Measurements from ENCODE around the gene NTN3. TPM values are rescaled to one million over a fixed set of nuclear protein-coding genes. Genes with fewer than 3 reads are reported as not detected.

The NTN3 gene
- total and polyA plus RNA-seq, 5 donors from 2014 or later = not detected

- Mint-ChIP-seq H3K27me3 (peaks cover 43% of the 10 kb centered on the region), H3K4me3 (peak overlapping the region in 3 of 4 donors; percentile 39 to 61 (median 57)), H3K27ac (peak overlapping the region in 1 of 3 donors; percentile 26), H3K4me1 (peaks cover 0 to 18% (median 2%) of the 10 kb centered on the region in 4 donors), H3K36me3 (no peaks in the 10 kb centered on the region), H3K9me3 (no peaks in the 10 kb centered on the region)
- Histone ChIP-seq H3K4me1 (ENCODE audit: control insufficient read depth, insufficient read depth, low read length, poor library complexity, severe bottlenecking) (peaks cover 42% of the 10 kb centered on the region), H3K27ac (ENCODE audit: insufficient read depth, low read length, poor library complexity, severe bottlenecking) (no peak overlapping the region), H3K36me3 (ENCODE audit: control insufficient read depth, insufficient read depth, low read length) (no peaks in the 10 kb centered on the region), H3K4me3 (ENCODE audit: low read depth, low read length) (no peak overlapping the region), H3K9me3 (ENCODE audit: control insufficient read depth in 2 of 2, low read length in 2 of 2) (no peaks in the 10 kb centered on the region), H3K27me3 (ENCODE audit: control insufficient read depth, insufficient read depth, low read length) (peaks cover 12% of the 10 kb centered on the region)
- DNase-seq (no peak), ATAC-seq (ENCODE audit: low read depth in 2 of 2) (no peak)
These were observed 1.5 kb upstream of the NTN3 start for GRCh38 chr16:2469399-2470233.

DNA sequence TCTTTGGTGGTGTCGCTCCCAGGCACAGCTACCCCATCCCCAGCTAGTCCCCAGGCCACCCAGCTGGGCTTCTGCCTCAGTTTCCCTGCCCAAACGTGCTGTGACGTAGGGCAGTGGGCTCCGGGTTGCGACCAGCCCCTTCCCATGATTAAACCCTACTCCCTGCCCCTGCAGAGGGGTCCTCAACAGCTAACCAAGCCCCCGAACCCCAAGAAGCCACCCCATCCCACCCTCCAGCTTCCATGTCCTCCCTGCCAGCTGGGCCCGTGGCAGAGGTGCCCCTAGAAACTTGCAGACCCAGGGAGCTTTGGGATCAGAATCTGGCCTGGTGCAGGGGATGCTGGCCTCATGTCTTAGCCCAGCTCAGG lies 879 bp upstream of the NTN3 start:
- Histone ChIP-seq H3K36me3 (ENCODE audit: control insufficient read depth, insufficient read depth, low read length) (no peaks in the 10 kb centered on the region), H3K9me3 (ENCODE audit: control insufficient read depth in 2 of 2, low read length in 2 of 2) (no peaks in the 10 kb centered on the region), H3K4me3 (ENCODE audit: low read depth, low read length) (no peak overlapping the region), H3K27ac (ENCODE audit: insufficient read depth, low read length, poor library complexity, severe bottlenecking) (no peak overlapping the region), H3K27me3 (ENCODE audit: control insufficient read depth, insufficient read depth, low read length) (peaks cover 12% of the 10 kb centered on the region), H3K4me1 (ENCODE audit: control insufficient read depth, insufficient read depth, low read length, poor library complexity, severe bottlenecking) (peaks cover 44% of the 10 kb centered on the region)
- no peaks in the 10 kb centered on the region for H3K9me3 Mint-ChIP-seq
- ATAC-seq (ENCODE audit: low read depth in 2 of 2) (no peak), DNase-seq (no peak)
- no peaks in the 10 kb centered on the region for H3K36me3 Mint-ChIP-seq
- H3K27ac Mint-ChIP-seq = no peak overlapping the region
- H3K4me1 Mint-ChIP-seq = peaks cover 0 to 18% (median 2%) of the 10 kb centered on the region in 4 donors
- H3K4me3 Mint-ChIP-seq = peak overlapping the region in 2 of 4 donors; percentile 54 to 66
- H3K27me3 Mint-ChIP-seq = peaks cover 41% of the 10 kb centered on the region

DNA sequence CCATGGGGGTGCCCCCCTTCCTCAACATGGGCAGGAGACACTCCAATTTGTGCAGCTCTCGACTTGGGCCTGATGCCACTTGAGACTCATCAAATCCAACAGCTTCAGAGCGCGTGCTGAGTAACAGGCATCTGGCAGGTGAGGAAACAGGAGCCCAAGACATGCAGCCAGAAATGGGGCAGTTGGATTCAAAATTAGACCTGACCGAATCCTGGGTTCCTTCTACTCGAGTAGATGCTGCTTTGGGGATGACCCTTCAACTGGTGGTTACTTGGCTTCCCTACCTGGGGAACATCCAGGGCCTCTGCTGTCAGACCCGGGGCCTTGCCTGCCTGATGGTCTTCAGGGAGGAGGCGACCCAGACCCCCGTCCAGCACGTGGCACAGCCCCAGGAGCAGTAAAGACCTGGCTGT lies 488 bp upstream of the NTN3 start:
- ATAC-seq (ENCODE audit: low read depth in 2 of 2) (no peak), DNase-seq (no peak)
- Histone ChIP-seq H3K36me3 (ENCODE audit: control insufficient read depth, insufficient read depth, low read length) (no peaks in the 10 kb centered on the region), H3K4me1 (ENCODE audit: control insufficient read depth, insufficient read depth, low read length, poor library complexity, severe bottlenecking) (peaks cover 48% of the 10 kb centered on the region), H3K4me3 (ENCODE audit: low read depth, low read length) (no peak overlapping the region), H3K27ac (ENCODE audit: insufficient read depth, low read length, poor library complexity, severe bottlenecking) (no peak overlapping the region), H3K27me3 (ENCODE audit: control insufficient read depth, insufficient read depth, low read length) (peaks cover 12% of the 10 kb centered on the region), H3K9me3 (ENCODE audit: control insufficient read depth in 2 of 2, low read length in 2 of 2) (no peaks in the 10 kb centered on the region)
- Mint-ChIP-seq H3K36me3 (no peaks in the 10 kb centered on the region), H3K27ac (no peak overlapping the region), H3K9me3 (no peaks in the 10 kb centered on the region), H3K4me3 (peak overlapping the region in 1 of 4 donors; percentile 54), H3K27me3 (peaks cover 38% of the 10 kb centered on the region), H3K4me1 (peaks cover 0 to 18% (median 2%) of the 10 kb centered on the region in 4 donors)

GRCh38 chr16:2471653-2472487 lies 773 bp downstream of the NTN3 start:
- H3K9me3 Mint-ChIP-seq = no peaks in the 10 kb centered on the region
- H3K4me3 Mint-ChIP-seq = no peak overlapping the region
- DNase-seq = no peak
- no peak overlapping the region for H3K27ac Mint-ChIP-seq
- no peaks in the 10 kb centered on the region for H3K9me3 ChIP-seq (ENCODE audit: control insufficient read depth in 2 of 2, low read length in 2 of 2)
- H3K27me3 ChIP-seq (ENCODE audit: control insufficient read depth, insufficient read depth, low read length) = peaks cover 12% of the 10 kb centered on the region
- H3K4me1 Mint-ChIP-seq = peaks cover 0 to 28% (median 7%) of the 10 kb centered on the region in 4 donors
- no peaks in the 10 kb centered on the region for H3K36me3 ChIP-seq (ENCODE audit: control insufficient read depth, insufficient read depth, low read length)
- peaks cover 38% of the 10 kb centered on the region for H3K27me3 Mint-ChIP-seq
- peaks cover 60% of the 10 kb centered on the region for H3K4me1 ChIP-seq (ENCODE audit: control insufficient read depth, insufficient read depth, low read length, poor library complexity, severe bottlenecking)
- no peaks in the 10 kb centered on the region for H3K36me3 Mint-ChIP-seq
- no peak for ATAC-seq (ENCODE audit: low read depth in 2 of 2)
- H3K4me3 ChIP-seq (ENCODE audit: low read depth, low read length) = no peak overlapping the region
- no peak overlapping the region for H3K27ac ChIP-seq (ENCODE audit: insufficient read depth, low read length, poor library complexity, severe bottlenecking)

GRCh38 chr16:2472488-2472864 lies 1.4 kb downstream of the NTN3 start:
- H3K27me3 ChIP-seq (ENCODE audit: control insufficient read depth, insufficient read depth, low read length) = peaks cover 12% of the 10 kb centered on the region
- Mint-ChIP-seq H3K27me3 (peaks cover 34% of the 10 kb centered on the region), H3K9me3 (no peaks in the 10 kb centered on the region), H3K27ac (no peak overlapping the region), H3K4me3 (peak overlapping the region in 3 of 4 donors; percentile 39 to 88 (median 82)), H3K4me1 (peaks cover 0 to 27% (median 8%) of the 10 kb centered on the region in 4 donors), H3K36me3 (no peaks in the 10 kb centered on the region)
- ATAC-seq (ENCODE audit: low read depth in 2 of 2) = no peak
- DNase-seq = no peak
- H3K4me3 ChIP-seq (ENCODE audit: low read depth, low read length) = no peak overlapping the region
- H3K4me1 ChIP-seq (ENCODE audit: control insufficient read depth, insufficient read depth, low read length, poor library complexity, severe bottlenecking) = peaks cover 60% of the 10 kb centered on the region
- no peaks in the 10 kb centered on the region for H3K9me3 ChIP-seq (ENCODE audit: control insufficient read depth in 2 of 2, low read length in 2 of 2)
- H3K27ac ChIP-seq (ENCODE audit: insufficient read depth, low read length, poor library complexity, severe bottlenecking) = no peak overlapping the region
- H3K36me3 ChIP-seq (ENCODE audit: control insufficient read depth, insufficient read depth, low read length) = no peaks in the 10 kb centered on the region

- Mint-ChIP-seq H3K4me1 (peaks cover 0 to 30% (median 8%) of the 10 kb centered on the region in 4 donors), H3K36me3 (peaks cover 3% of the 10 kb centered on the region), H3K9me3 (no peaks in the 10 kb centered on the region), H3K27me3 (peaks cover 34% of the 10 kb centered on the region), H3K4me3 (peak overlapping the region; percentile 38 to 88 (median 81)), H3K27ac (no peak overlapping the region)
- Histone ChIP-seq H3K36me3 (ENCODE audit: control insufficient read depth, insufficient read depth, low read length) (no peaks in the 10 kb centered on the region), H3K9me3 (ENCODE audit: control insufficient read depth in 2 of 2, low read length in 2 of 2) (no peaks in the 10 kb centered on the region), H3K4me1 (ENCODE audit: control insufficient read depth, insufficient read depth, low read length, poor library complexity, severe bottlenecking) (peaks cover 55% of the 10 kb centered on the region), H3K27ac (ENCODE audit: insufficient read depth, low read length, poor library complexity, severe bottlenecking) (no peak overlapping the region), H3K27me3 (ENCODE audit: control insufficient read depth, insufficient read depth, low read length) (peaks cover 12% of the 10 kb centered on the region), H3K4me3 (ENCODE audit: low read depth, low read length) (no peak overlapping the region)
- DNase-seq (no peak), ATAC-seq (ENCODE audit: low read depth in 2 of 2) (no peak)
These were observed 1.9 kb downstream of the NTN3 start for GRCh38 chr16:2472885-2473445.

DNA sequence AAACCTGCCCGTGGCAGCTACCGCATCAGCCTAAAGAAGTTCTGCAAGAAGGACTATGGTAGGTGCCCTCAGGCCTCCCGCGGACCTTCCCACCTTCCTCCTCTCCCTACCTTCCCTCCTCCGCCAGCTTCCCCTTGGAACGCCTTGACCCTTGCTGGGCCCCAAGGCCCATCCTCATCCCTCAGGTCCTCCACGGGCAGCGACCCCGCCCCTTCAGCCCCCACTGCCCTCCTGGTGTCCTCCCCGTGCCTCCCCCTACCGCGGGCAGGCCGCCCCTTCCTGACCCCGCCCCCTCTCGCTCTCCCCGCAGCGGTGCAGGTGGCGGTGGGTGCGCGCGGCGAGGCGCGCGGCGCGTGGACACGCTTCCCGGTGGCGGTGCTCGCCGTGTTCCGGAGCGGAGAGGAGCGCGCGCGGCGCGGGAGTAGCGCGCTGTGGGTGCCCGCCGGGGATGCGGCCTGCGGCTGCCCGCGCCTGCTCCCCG lies 2.4 kb downstream of the NTN3 start:
- peaks cover 12% of the 10 kb centered on the region for H3K27me3 ChIP-seq (ENCODE audit: control insufficient read depth, insufficient read depth, low read length)
- H3K36me3 ChIP-seq (ENCODE audit: control insufficient read depth, insufficient read depth, low read length) = no peaks in the 10 kb centered on the region
- Mint-ChIP-seq H3K27me3 (peaks cover 30% of the 10 kb centered on the region), H3K4me1 (peaks cover 0 to 30% (median 8%) of the 10 kb centered on the region in 4 donors), H3K27ac (no peak overlapping the region), H3K4me3 (peak overlapping the region; percentile 38 to 88 (median 81)), H3K36me3 (peaks cover 3% of the 10 kb centered on the region), H3K9me3 (no peaks in the 10 kb centered on the region)
- peak in 1 of 3 donors; percentile 32 for DNase-seq
- no peak overlapping the region for H3K27ac ChIP-seq (ENCODE audit: insufficient read depth, low read length, poor library complexity, severe bottlenecking)
- no peaks in the 10 kb centered on the region for H3K9me3 ChIP-seq (ENCODE audit: control insufficient read depth in 2 of 2, low read length in 2 of 2)
- H3K4me1 ChIP-seq (ENCODE audit: control insufficient read depth, insufficient read depth, low read length, poor library complexity, severe bottlenecking) = peaks cover 50% of the 10 kb centered on the region
- no peak overlapping the region for H3K4me3 ChIP-seq (ENCODE audit: low read depth, low read length)
- peak in 1 of 2 donors; percentile 4 for ATAC-seq (ENCODE audit: low read depth in 2 of 2)
